C1 segment of cervical spinal cord (tissue), 14 donors: ENCODE data around the gene PTPN9.
A peak's percentile ranks its signal among the peaks of the same experiment; 100 is the strongest.
"Not testable (repeated sequence)": the region's sequence is repeated elsewhere in the genome, so short reads cannot be mapped to it uniquely, and the experiment has no call there.

Experiments
- DNase-seq, 14 donors: peaks; one replicate each; lab custom pipeline; 2025; lab: John Stamatoyannopoulos, UW

Gene PTPN9

GRCh38 chr15:75578948-75579920, at the start of gene PTPN9:
Gene PTPN9 (minus strand): TSS chr15:75579315. CDS start chr15:75578776, 539 bp downstream.
- peak in 13 of 14 donors; percentile 44 to 87 (median 76) for DNase-seq

GRCh38 chr15:75625542-75626347, 46.6 kb upstream of the PTPN9 start, which contains the start of gene SNUPN:
Gene SNUPN (minus strand): TSS chr15:75625725. CDS start chr15:75621051, 4,674 bp downstream.
- peak; percentile 42 to 95 (median 87) for DNase-seq

- no peak for DNase-seq
Measured at GRCh38 chr15:75622505-75622904, 43.4 kb upstream of the PTPN9 start.

- peak in 2 of 14 donors; percentile 8 to 40 for DNase-seq
Measured at GRCh38 chr15:75620841-75621391, 41.8 kb upstream of the PTPN9 start.

GRCh38 chr15:75620058-75620820, 41.1 kb upstream of the PTPN9 start:
- DNase-seq = no peak

GRCh38 chr15:75616766-75617165, 37.7 kb upstream of the PTPN9 start:
- no peak for DNase-seq

- no peak for DNase-seq
Measured at GRCh38 chr15:75606711-75607699, 27.9 kb upstream of the PTPN9 start.

GRCh38 chr15:75606026-75606425, 26.9 kb upstream of the PTPN9 start:
- no peak for DNase-seq

GRCh38 chr15:75599401-75599800, 20.3 kb upstream of the PTPN9 start:
- DNase-seq = peak in 1 of 14 donors; percentile 28

GRCh38 chr15:75598361-75598760, 19.2 kb upstream of the PTPN9 start:
- DNase-seq = no peak

GRCh38 chr15:75597667-75598341, 18.7 kb upstream of the PTPN9 start:
- DNase-seq = no peak

GRCh38 chr15:75596703-75597345, 17.7 kb upstream of the PTPN9 start:
- DNase-seq = no peak

- DNase-seq = no peak
Measured at GRCh38 chr15:75594276-75594675, 15.2 kb upstream of the PTPN9 start.

- no peak for DNase-seq
Measured at GRCh38 chr15:75591655-75592364, 12.7 kb upstream of the PTPN9 start.

GRCh38 chr15:75590239-75590638, 11.1 kb upstream of the PTPN9 start:
- no peak for DNase-seq

GRCh38 chr15:75589071-75589470, 10.0 kb upstream of the PTPN9 start:
- no peak for DNase-seq

GRCh38 chr15:75586422-75586821, 7.3 kb upstream of the PTPN9 start:
- not testable (repeated sequence) for DNase-seq

GRCh38 chr15:75584121-75584520, 5.0 kb upstream of the PTPN9 start:
- DNase-seq = no peak
